HG02798 (cell line): ENCODE data around the gene CDKN3.

Experiments
- ATAC-seq: cut with Tn5 transposase; IDR thresholded peaks from one replicate; pipeline ENCODE4 v1.9.1; 2021; ENCODE audit warnings: mild to moderate bottlenecking; ENCODE audit not compliant: unreplicated experiment, poor library complexity

Gene CDKN3, protein sequence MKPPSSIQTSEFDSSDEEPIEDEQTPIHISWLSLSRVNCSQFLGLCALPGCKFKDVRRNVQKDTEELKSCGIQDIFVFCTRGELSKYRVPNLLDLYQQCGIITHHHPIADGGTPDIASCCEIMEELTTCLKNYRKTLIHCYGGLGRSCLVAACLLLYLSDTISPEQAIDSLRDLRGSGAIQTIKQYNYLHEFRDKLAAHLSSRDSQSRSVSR

DNA sequence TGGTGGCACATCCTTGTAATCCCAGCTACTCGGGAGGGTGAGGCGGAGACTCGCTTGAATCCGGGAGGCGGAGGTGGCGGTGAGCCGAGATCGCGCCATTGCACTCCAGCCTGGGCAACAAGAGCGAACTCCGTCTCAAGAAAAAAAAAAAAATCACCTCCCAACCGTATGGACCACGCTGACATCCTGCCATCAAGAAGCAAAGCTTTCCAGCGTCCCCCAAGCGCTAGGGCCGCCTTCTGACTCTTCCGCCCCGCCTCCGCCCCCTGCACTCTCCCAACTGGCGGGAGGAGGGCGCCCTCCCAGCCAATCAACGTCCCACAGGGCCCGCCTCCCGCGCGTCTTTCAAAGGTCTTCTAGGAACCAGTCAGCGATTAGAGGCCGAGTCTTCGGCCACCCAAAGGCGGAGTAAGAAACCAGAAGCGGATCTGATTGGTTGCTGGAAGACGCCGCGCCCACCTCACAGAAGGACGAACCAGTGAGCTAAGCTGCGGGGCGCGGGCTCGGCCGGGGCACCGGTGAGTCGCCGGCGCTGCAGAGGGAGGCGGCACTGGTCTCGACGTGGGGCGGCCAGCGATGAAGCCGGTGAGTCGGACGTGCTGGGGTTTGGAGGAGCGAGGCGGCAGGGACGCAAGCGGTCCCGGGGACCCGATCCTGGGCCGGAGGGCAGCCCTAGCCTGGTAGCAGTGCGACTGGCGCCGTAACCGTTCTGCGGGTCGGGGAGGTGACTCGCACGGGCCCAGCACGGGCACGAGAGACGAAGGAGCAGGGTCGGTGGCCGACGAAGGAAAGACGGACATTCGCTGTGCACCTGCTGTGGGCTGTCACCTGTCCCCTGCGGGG lies at the start of gene CDKN3:
Gene CDKN3, plus strand, starts transcription at position 515 of the 843 bp plus-strand sequence. Its CDS starts 62 bp downstream, at position 577.
- ATAC-seq = peak; percentile 98

DNA sequence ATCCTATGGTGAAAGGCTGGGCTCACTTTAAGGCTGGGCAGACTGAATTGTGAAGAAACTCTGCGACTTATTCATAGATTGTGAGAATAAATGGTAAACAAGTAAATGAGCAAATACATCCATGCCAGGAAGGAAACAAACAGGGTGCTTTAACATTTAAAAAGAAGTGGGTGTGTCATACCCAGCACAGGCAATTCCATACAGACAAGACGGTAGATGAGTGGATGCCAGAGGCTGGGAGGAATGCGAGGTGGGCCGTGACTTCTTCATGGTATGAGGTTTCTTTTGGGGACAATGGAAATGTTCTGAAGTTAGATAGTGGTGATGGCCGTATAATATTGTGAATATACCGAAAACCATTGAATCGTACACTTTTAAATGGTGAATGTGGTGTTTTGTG lies 49.8 kb upstream of the CDKN3 start:
- ATAC-seq = no peak

DNA sequence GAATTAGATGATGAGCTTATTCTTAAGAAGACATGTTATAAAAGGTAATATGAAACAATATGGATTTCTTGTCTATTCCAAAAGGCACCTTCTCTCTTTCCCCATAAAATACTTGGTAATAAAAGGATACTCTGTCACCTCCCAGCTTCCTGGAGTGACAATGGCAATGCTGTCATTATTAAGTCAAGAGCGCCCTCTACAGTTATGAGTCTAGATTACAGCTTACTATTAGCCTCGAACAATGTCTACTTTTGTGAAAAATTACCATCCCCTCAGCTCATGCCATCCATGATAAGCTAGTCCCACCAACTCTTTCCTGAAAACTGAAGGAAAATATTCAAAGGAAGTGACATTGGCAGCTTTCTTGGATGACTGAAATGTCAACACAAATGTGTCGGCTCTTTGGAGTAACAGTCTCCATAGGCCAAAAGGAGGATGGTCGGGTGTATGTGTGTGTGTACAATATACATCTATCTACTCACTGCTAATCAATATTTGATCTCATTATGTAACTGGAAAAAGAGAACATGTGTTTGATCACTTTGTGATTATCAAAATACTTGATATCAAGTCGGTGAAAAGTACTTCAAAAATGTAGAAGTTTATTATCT lies 48.7 kb upstream of the CDKN3 start:
- ATAC-seq = peak; percentile 53

- no peak for ATAC-seq
Measured at GRCh38 chr14:54348923-54349620, 47.7 kb upstream of the CDKN3 start.

- no peak for ATAC-seq
Measured at GRCh38 chr14:54349713-54350112, 47.1 kb upstream of the CDKN3 start.

DNA sequence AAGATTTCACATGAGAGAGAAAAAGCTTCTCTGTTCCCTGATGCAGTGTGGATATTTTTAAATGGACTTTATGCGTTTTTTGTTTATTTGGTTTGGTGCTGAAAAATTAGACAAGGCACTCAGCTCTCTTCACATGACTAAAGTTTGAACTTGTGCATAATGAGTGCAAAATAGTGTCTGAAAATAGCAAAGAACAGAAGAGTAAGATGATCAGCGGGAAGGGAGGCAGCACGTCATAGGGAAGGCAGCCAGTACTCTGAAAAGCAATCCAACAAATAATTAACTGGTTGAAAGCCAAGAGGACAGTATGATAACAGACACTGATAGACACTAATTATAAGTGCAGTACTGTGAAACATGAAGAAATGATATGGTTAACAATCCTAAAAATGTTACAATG lies 46.6 kb upstream of the CDKN3 start:
- ATAC-seq = no peak

- ATAC-seq = no peak
Measured at GRCh38 chr14:54353266-54353665, 43.5 kb upstream of the CDKN3 start.

DNA sequence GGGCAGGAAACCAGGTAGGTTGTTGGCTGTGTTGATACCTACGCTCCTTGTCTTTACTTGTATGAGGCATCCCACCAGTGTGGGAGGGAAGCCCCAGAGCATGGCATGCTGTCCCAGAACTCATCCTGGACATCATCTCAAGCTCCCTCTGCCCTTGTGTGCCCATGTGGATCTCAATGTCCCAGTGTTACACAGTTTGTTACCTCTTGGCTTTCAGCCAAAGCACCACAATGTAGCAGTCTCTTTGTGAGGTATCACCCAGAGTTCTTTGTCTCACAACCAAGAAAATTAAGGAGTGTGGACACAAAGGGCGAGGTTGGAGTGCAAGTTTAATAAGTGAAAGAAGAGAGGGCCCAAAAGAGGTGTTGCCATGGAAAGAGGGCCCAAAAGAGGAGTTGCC lies 43.1 kb upstream of the CDKN3 start:
- no peak for ATAC-seq

- ATAC-seq = no peak
Measured at GRCh38 chr14:54354096-54354495, 42.7 kb upstream of the CDKN3 start.

GRCh38 chr14:54354968-54355641 lies 41.7 kb upstream of the CDKN3 start:
- ATAC-seq = no peak

- no peak for ATAC-seq
Measured at GRCh38 chr14:54355698-54356097, 41.1 kb upstream of the CDKN3 start.

DNA sequence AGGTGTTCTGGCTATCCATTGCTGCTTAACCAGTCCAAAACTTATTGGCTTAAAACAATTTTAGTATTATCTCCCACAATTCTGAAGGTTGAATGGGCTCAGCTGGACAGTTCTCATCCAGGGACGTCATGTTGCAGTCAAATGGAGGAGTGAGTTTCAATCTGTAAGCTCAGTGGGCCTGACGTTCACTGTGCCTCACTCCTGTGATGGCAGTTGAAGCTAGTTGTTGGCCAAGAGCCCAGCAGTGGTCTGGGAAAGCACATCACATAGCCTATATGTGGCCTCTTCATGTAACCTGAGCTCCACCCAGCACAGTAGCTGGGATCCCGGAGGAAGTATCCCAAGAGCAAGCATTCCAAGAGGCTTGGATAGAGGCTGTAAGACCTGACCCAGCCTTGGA lies 40.6 kb upstream of the CDKN3 start:
- ATAC-seq = no peak

DNA sequence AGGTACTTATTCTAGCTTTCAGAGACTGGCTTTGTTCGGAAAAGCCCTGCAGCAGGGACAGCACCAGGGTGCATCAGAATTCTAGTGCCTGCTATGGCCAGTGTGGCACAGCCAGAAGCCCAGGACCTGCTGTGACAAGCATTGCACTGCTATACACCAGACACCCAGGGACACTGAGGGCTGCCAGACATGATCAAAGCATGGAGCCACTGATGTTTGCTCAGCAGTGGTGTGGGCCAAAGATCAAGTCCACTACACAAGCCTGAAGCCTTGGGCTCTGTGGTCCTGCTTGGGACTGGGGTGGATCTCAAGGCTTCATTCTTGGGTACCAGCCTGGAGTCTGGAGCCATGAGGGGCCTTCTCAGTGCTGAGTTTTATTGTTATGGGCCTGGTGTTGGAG lies 36.1 kb upstream of the CDKN3 start:
- ATAC-seq = no peak

DNA sequence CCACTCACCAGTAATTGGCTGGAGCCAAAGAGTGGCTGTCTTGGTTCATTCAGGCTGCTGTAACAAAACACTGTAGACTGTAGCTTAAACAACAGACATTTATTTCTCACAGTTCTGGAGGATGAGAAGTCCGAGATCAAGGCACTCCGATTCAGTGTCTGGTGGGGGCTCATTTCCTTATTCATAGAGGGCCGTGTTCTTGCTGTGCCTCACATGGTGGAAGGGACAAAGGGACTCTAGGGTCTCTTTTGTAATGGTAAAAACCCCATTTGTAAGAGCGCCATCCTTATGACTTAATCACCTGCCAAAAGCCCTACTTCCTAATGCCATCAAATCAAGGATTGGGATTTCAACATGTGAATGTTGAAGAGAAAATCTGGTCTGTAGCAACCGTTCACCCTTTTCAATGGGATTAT lies 34.7 kb upstream of the CDKN3 start:
- no peak for ATAC-seq

- no peak for ATAC-seq
Measured at GRCh38 chr14:54362759-54363437, 33.9 kb upstream of the CDKN3 start.

GRCh38 chr14:54364555-54365415 lies 32.0 kb upstream of the CDKN3 start:
- ATAC-seq = no peak

DNA sequence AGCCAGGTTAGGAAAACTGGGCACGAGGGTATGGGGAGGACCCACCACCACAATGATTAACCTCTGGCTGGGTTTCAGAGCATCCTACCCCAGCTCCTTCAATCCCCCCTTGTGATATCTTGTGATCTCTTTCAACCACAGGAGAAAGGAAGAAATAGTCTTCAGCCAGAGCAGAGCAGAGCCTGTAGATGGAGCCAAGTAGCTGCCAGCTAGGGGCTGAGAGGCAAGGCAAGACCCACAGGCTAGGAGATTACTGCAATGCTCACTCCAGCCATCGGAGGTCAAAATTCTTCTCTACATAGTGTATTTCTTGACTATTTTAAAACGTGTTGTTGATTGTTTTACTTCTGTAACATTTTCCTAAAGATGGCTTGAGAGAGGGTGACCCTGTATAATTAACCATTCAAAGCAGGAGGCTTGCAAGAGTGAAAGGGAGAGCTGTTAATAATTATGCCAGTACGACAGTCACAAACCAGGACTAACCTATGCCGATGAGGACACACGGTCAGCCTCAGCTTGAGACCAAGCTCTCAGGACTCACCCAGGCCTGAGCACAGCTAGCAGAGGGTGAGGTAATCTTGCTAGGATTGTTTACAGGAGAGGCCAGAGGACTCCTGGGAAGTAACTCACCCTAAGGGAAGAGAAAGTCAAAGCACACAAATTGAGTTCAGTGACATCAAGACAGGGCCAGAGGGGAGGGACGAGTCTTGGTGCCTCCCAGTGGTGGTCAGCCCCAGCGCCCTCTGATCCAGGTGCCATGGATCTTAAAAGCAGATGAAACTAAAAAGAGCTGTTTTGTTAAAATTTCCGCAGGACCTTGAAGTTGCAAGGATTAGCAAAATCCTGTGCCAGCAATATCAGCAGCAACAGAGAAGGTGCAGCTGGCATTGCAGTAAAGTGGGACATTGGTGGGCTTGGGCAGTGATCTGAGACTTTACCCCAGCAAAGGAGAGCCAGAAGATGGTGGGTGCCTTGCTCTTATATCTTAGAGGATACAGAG lies 29.8 kb upstream of the CDKN3 start:
- ATAC-seq = peak; percentile 72

GRCh38 chr14:54368291-54368690 lies 28.5 kb upstream of the CDKN3 start:
- ATAC-seq = no peak
